ENCODE measurements around the gene NFIX.
A peak's percentile ranks its signal among the peaks of the same experiment; 100 is the strongest.

The NFIX gene

DNA sequence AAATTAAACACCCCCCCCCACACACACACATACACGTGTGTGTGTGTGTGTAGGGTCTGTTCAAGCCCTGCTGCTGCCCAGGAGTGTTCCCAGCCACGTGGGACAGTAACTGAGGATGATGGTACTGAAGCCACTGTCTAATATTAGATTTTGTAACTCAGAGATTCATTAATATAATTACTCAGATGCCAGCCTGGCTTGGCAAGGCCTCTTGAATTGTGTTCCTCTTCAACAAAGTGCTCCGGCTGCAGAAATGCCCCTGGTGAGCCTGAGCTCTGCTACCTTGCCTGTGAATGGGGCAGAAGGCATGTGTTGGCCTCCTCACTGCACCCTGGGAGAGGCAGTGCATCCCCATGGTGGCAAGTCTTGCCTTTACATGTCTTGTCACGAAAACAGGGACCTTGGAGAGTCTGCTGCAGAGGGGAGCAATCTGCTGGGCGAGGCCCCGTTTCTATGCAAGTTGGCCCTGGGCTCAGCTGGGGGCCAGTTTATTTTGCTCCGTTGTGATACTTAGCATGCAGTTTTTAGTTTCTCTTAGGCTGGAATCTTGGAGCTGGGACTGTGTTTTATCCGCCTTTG lies 44.0 kb downstream of the NFIX start:
- no peak for DNase-seq

- no peak for DNase-seq
Measured at GRCh38 chr19:13040232-13040947, 45.1 kb downstream of the NFIX start.

DNA sequence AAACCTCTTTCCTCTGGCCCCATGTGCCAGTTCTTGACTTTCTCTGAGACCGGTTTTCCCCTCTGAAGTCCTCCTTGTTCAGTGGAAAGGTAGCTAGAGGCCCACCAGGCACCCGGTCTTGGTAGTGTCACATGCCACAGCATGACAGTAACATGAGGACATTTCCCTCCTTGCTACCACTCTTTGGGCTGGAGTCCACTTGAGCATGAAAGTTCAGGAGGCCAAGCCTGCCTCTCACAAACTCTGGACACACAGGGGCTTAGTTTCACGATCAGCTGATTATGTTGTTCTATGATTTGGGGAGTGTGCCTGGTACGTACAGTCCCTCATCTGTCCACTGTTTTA lies 45.6 kb downstream of the NFIX start:
- DNase-seq, result no peak

- no peak for DNase-seq
Measured at GRCh38 chr19:13042443-13043130, 47.3 kb downstream of the NFIX start.

GRCh38 chr19:13043285-13043684 lies 48.0 kb downstream of the NFIX start:
- DNase-seq, result peak; percentile 23

DNA sequence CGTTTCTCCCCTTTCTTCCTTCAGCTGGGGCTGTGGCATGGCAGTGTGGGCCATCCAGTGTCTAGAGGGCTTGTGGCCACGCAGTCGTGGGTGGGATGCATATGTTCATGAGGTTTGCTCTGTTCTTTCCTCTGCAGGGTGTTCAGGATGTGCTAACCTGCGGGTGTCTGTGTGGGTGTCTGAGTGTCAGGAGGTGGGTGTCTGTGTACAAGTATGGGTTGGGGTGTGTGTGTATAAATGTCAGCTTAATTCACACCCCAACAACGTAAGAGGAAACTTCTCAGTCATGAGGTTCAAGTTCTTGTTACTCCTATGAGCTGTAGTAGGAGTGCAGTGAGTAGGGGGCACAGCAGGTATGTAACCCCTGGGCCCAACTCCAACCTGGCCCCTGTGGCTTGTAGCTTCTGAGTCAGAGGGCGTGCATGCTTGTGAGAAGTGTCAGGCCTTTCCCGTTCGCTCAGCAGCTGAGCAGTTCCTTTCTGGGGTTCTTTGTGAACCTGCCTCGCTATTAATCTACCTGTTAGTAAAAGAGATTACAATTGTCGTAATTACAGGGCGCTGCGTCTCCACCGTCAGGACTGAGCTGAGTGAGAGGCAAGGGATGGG lies 49.1 kb downstream of the NFIX start:
- no peak for DNase-seq

DNA sequence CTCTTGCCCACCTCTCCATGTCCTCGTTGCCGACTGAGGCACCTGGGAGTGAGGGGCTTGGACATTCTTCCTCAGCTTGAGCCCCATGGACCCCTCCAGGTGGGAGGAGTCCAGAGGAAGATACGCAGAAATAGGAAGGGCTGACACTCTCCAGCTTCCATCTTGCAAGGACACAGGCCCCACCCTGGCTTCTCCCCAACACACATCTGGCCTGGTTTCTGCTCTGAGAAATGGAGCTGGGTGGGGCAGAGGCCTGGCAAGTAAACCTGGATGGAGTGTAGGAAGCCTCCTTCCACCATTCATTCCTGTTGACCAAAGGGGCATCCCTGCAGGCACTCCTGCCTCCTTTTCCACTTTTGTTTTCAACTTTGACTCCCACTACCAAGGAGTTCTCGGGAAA lies 50.5 kb downstream of the NFIX start:
- DNase-seq, result no peak

GRCh38 chr19:13047374-13047773 lies 52.1 kb downstream of the NFIX start:
- DNase-seq, result no peak

DNA sequence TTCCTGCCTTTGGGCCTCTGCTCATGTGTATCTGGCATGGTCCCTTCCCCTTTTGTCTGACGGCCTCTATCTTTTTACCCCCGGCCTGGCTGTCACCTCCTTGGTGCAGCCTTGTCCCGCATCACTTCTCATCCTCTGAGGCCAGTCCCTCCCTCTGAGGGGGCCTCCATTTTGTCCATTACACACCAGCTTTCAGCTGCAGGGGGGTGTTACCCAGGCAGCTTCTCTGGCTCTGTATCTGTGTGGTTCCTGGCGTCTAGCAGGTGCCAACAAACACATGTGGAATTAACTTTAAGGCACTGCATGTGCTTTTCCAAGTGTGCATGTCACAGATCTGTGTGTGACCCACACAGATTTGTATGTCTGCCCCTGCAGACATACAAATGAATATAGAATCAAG lies 55.0 kb downstream of the NFIX start:
- DNase-seq, result no peak

DNA sequence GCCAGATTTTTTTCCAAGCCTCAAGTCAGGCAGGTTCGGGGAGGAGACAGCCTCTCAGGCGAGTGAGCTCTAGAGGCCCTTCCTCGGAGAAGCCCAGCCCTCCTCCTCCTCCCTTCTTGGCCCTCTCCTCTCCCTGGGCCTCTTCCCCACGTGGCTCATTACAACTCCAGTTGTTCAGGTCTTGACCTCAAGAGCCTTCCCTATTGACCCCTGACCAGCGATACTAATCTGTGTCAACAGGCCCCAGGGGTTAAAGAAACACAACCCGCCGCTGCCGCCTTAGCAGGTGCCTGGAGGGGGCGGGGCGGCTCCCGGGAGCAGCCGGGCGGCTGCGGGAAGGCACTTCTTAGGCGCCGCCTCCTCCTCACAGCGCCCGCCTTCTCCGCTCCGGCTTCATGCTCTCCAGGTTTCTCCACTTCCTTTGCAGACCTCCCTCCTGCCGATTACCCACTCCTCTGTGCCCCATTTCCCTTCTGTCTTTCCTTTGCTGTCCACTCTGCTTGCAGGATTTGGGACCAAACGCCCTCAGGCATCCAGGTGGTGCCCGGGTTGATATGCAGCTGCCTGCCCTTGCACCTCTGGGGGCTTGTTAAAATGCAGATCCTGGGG lies 56.4 kb downstream of the NFIX start:
- DNase-seq, result peak; percentile 47

DNA sequence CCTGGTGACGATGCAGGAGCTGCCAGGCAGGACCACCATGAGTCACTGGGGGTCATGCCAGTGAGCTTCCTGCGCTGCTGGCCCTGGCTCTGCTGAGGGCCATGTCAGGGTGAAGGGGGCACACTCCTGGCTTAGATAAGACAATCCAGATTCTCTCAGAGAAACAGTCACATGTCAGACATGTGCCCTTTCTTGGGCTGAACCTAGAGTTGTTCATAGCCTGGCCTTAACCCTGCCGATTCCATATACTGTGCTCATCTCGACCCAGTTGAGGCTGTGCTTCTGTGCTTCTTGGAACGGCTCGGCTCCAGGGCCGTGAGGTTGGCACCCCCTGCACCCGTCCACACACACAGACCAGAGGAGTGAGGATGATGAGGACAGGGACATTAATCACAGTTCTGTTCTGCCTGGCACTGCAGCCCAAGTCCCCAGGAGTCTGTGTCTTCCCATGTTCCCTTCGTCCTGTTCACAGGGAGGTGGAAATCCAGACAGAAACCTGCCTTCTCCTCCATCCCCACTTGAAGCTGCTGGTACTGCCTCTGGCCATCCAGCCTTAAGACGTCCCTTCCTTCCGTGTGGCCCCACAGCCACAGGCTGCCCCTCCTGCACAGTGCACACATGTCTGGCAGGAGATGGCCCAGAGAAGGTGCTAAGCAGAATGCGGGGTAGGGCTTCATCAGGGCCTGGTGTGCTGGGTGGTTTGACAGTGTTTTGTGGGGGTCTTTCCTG lies 57.3 kb downstream of the NFIX start:
- no peak for DNase-seq

DNA sequence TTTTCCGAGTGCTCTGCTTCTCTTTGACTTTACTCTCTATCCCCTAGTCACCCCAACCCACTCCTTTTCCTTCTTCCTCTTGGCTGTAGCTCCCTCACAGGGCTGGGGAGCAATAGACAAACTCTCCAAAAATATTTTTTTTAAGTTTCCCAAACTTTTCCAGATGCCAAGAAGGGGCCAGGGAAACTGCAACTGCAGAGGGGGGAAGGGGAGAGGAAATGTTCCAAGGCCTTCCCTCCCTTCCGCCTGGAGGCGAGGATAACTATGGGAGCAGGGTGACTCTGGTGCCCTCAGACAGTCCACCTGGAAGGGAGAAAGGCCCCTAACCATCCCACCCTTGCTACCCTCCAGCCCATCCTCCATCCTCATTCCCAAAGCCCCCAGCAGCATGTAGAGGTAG lies 58.0 kb downstream of the NFIX start:
- DNase-seq, result no peak

DNA sequence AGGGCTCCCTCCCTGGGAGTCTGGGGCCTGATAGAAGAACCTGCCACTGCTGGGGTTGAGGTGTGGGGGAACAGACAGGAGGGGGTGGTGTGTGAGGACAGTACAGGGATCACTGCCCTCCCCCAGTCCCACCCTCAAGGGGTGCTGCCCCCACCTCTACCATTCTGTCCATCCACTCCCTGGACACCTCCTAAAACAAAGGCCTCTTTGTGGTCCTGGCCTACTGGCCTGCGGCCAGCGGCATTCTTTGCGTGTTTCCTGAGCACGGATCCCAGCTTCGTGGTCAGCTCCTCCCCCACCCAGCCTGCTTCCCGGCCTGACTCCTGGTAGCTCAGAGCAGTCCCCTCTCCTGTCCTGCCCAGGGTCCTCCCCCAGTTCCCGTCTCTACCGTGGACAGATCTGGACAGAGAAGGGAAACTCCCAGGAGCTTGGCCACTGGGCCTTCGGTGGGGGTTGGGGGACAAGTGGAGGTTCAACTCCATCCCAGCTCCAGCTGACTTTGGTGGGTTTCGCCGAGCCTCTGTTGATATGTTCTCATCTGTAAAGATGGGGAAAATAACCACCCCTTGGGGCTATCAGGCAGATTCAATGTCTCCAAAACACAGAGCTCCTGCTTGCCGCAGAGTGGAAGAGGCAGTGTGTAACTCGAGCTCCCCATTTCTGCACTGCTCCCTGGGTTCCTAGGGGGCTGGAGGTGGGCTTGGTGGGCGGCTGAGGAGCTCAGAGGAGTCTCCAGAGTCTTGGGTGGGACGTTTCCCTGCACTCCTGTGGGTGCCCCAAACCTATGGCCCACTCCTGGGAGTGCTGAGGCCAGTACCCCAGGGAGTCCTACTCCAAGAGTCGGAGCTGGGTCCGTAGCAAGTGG lies 58.7 kb downstream of the NFIX start:
- no peak for DNase-seq

- DNase-seq, result no peak
Measured at GRCh38 chr19:13054626-13055212, 59.4 kb downstream of the NFIX start.

DNA sequence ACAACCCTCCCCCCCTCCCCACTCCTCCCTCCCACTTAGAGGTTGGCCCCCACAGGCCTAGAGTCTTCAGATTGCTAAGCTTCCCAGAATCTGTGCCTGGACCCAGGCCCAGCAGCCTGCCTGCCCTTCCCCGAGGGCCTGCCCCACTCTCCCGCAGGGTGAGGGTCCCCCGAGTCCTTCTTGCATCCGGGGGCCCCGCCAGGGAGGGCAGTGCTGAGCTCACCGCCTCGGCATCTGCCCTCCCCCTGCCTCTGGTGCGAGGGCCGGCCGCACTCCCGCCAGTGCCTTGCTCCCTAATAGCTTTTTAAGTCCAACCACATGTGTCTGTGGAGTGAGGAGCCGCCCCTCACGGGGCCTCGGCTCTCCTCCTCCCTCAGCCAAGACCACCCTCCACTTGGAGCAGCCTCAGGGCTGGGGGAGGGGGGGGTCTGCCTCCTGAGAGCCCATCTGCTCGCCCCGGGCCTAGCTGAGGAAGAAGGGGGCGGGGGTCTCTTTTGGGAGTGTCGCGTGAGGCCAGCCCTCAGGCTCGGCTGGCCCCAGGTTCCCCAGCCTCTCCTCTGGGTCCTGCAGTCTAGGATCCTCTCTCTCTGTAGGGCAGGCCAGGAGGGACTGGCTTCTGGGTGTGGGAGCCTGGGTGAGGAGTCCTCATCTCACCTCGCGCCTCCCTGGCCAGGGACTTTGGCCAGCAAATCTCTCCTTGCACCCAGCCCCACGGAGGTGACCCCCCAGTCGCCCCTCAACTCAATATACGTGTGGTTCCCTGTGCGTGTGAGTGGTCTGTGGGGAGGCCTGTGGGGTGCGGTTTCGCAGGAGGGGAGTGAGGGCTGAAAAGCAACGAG lies 60.2 kb downstream of the NFIX start:
- no peak for DNase-seq

DNA sequence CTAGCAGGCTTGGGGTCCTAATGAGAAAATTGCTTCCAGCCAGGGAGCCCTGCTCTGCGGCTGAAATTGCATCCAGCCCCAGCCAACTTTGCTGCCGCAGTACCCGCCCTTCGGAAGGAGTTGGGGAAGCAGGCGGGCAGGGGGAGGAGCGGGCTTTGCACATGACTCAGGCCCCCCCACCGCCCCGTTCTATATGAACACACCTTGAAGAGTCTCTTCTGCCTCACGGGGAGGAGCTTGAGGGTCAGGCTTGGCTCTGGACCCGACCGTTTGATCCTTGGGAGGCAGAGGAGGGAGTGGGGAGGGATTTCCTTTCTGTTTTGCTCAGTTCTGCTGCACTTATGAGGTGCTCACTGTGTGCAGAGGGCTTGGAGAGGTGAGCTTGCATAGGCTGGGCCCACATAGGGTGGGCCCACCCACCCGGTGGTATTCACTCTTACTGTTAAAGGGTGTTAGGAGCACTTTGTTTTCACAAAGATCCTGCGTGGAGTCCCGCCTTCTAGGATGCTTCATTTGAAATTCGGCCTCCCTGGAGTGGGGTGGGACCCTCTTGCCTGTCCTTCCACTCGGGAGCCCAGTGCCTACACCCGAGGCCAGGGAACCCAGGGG lies 60.9 kb downstream of the NFIX start:
- DNase-seq, result no peak

DNA sequence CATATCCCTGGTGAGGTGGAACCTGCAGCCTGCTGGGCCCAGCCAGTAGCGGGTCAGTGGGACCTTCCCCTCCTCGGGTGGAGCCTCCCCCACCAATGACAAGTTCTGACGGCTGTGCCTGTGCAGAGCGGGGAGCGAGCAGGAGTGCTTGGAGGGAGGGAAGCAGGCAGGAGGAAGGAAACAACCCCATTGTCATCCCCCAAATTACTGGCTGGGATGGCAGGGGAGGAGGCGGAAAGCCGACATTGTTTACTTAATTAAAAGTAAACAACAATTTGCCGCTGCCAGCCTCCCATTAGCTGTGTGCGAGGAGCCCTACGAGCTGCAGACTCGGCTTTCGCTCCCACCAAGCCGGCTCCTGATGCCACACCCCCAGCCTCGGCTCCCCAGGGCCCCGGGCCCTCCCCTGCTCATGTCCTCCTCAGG lies 61.9 kb downstream of the NFIX start:
- DNase-seq, result no peak

DNA sequence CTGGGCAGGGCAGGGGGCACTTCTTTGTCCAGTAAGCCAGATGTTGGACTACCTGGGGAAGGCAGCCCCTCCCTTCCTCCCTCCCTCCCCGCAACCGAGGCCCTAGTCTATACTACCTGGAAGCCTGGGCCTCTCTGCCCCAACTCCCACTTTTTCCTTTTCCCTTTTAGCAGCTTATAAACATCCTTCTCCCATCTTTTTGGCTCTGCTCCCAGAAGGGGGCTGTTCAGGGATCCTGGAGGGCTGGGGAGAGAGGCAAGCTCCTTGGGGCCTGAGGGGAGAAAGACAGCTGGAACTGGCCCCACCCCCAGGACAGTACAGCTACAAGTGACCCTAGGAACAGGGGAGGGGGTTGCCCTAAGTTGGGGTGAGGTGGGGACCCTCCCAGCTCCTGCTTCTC lies 62.5 kb downstream of the NFIX start:
- DNase-seq, result no peak

DNA sequence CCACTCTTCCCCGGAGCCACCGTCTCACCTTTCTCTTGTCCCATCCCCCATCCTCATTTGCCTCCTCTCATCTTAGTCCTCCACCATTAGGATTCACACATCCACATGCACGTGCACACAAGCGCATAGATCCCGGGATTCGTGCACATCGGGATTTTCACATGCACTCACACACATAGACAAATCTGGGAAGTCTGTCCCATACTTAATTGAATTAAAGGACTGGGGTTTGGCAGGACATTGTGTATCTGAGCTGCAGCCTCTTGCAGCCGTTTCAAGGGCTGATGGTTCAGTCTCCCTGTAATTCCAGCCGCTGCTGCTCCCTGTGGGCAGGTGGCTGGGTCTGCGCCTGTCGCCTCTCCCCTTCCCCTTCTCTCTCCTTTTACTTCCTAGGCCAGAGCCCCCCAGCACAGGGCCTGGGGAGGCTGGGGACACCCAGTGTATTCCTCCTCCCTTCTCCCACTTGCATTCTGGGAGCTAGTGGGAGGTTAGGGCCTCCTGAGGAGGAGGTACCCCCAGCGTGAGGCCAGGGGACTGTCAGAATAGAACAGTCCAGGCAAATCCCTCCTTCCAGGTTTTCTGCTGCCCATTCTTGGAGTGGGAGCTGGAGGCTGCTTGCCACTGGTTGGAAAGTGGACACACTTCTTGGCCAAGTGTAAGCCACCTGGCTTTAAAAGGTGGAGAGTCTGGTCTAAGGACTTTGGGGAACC lies 63.8 kb downstream of the NFIX start:
- DNase-seq, result no peak
